HG03108 (cell line): ENCODE measurements around the gene ALPL.

ENCODE experiments used
- ATAC-seq: cut with Tn5 transposase; IDR thresholded peaks from one replicate; pipeline ENCODE4 v1.9.1; 2021; ENCODE audit warnings: moderate library complexity; ENCODE audit not compliant: unreplicated experiment

Gene ALPL

GRCh38 chr1:21526441-21526840 lies 17.2 kb downstream of the ALPL start:
- no peak for ATAC-seq

- ATAC-seq = no peak
Measured at GRCh38 chr1:21530368-21531016, 21.3 kb downstream of the ALPL start.

GRCh38 chr1:21531241-21531640 lies 22.0 kb downstream of the ALPL start:
- no peak for ATAC-seq

GRCh38 chr1:21532496-21532895 lies 23.3 kb downstream of the ALPL start:
- no peak for ATAC-seq

GRCh38 chr1:21532992-21533534 lies 23.8 kb downstream of the ALPL start:
- no peak for ATAC-seq

- no peak for ATAC-seq
Measured at GRCh38 chr1:21534146-21534545, 24.9 kb downstream of the ALPL start.

- no peak for ATAC-seq
Measured at GRCh38 chr1:21534674-21535378, 25.6 kb downstream of the ALPL start.

- ATAC-seq = no peak
Measured at GRCh38 chr1:21536218-21536617, 27.0 kb downstream of the ALPL start.

GRCh38 chr1:21537511-21537931 lies 28.3 kb downstream of the ALPL start:
- no peak for ATAC-seq

GRCh38 chr1:21537932-21538630 lies 28.9 kb downstream of the ALPL start:
- no peak for ATAC-seq

GRCh38 chr1:21539933-21540332 lies 30.7 kb downstream of the ALPL start:
- no peak for ATAC-seq

- ATAC-seq = no peak
Measured at GRCh38 chr1:21541329-21541728, 32.1 kb downstream of the ALPL start.

GRCh38 chr1:21541835-21542234 lies 32.6 kb downstream of the ALPL start:
- ATAC-seq = no peak

- ATAC-seq = no peak
Measured at GRCh38 chr1:21543598-21543997, 34.4 kb downstream of the ALPL start.

GRCh38 chr1:21544095-21544494 lies 34.9 kb downstream of the ALPL start:
- no peak for ATAC-seq

- ATAC-seq = no peak
Measured at GRCh38 chr1:21546122-21546825, 37.1 kb downstream of the ALPL start.

- ATAC-seq = no peak
Measured at GRCh38 chr1:21547876-21548275, 38.7 kb downstream of the ALPL start.

GRCh38 chr1:21550097-21550496 lies 40.9 kb downstream of the ALPL start:
- ATAC-seq = no peak

- ATAC-seq = no peak
Measured at GRCh38 chr1:21550866-21551475, 41.7 kb downstream of the ALPL start.

GRCh38 chr1:21552715-21553114 lies 43.5 kb downstream of the ALPL start:
- no peak for ATAC-seq
